ENCODE measurements around the gene EPN2.

The EPN2 gene

GRCh38 chr17:19291646-19292376 lies 54.6 kb downstream of the EPN2 start:
- in situ Hi-C loops (cut with MboI; ENCODE audit: low sequenced_read_pairs), result no loop called here

GRCh38 chr17:19292377-19292711 lies 55.2 kb downstream of the EPN2 start:
- in situ Hi-C loops (cut with MboI; ENCODE audit: low sequenced_read_pairs), result no loop called here

- in situ Hi-C loops (cut with MboI; ENCODE audit: low sequenced_read_pairs), result no loop called here
Observed at GRCh38 chr17:19294443-19294842, 57.3 kb downstream of the EPN2 start.

- in situ Hi-C loops (cut with MboI; ENCODE audit: low sequenced_read_pairs), result no loop called here
Observed at GRCh38 chr17:19295473-19296135, 58.4 kb downstream of the EPN2 start.

- in situ Hi-C loops (cut with MboI; ENCODE audit: low sequenced_read_pairs), result no loop called here
Observed at GRCh38 chr17:19296786-19297778, 59.9 kb downstream of the EPN2 start.

- in situ Hi-C loops (cut with MboI; ENCODE audit: low sequenced_read_pairs), result no loop called here
Observed at GRCh38 chr17:19298569-19299213, 61.5 kb downstream of the EPN2 start.

GRCh38 chr17:19299214-19299747 lies 62.1 kb downstream of the EPN2 start:
- in situ Hi-C loops (cut with MboI; ENCODE audit: low sequenced_read_pairs), result no loop called here

GRCh38 chr17:19299866-19300265 lies 62.7 kb downstream of the EPN2 start:
- in situ Hi-C loops (cut with MboI; ENCODE audit: low sequenced_read_pairs), result no loop called here

- in situ Hi-C loops (cut with MboI; ENCODE audit: low sequenced_read_pairs), result no loop called here
Observed at GRCh38 chr17:19301274-19301951, 64.2 kb downstream of the EPN2 start.

GRCh38 chr17:19301973-19302372 lies 64.8 kb downstream of the EPN2 start:
- in situ Hi-C loops (cut with MboI; ENCODE audit: low sequenced_read_pairs), result no loop called here

- in situ Hi-C loops (cut with MboI; ENCODE audit: low sequenced_read_pairs), result no loop called here
Observed at GRCh38 chr17:19302791-19303331, 65.7 kb downstream of the EPN2 start.

- in situ Hi-C loops (cut with MboI; ENCODE audit: low sequenced_read_pairs), result no loop called here
Observed at GRCh38 chr17:19303367-19303776, 66.2 kb downstream of the EPN2 start.

- in situ Hi-C loops (cut with MboI; ENCODE audit: low sequenced_read_pairs), result no loop called here
Observed at GRCh38 chr17:19304209-19304608, 67.0 kb downstream of the EPN2 start.

- in situ Hi-C loops (cut with MboI; ENCODE audit: low sequenced_read_pairs), result no loop called here
Observed at GRCh38 chr17:19304751-19305150, 67.6 kb downstream of the EPN2 start.

- in situ Hi-C loops (cut with MboI; ENCODE audit: low sequenced_read_pairs), result no loop called here
Observed at GRCh38 chr17:19305256-19305655, 68.1 kb downstream of the EPN2 start.

GRCh38 chr17:19305761-19306159 lies 68.6 kb downstream of the EPN2 start:
- in situ Hi-C loops (cut with MboI; ENCODE audit: low sequenced_read_pairs), result no loop called here

- in situ Hi-C loops (cut with MboI; ENCODE audit: low sequenced_read_pairs), result no loop called here
Observed at GRCh38 chr17:19306160-19307111, 69.3 kb downstream of the EPN2 start.

- in situ Hi-C loops (cut with MboI; ENCODE audit: low sequenced_read_pairs), result no loop called here
Observed at GRCh38 chr17:19307521-19307920, 70.4 kb downstream of the EPN2 start.

GRCh38 chr17:19308398-19308797 lies 71.2 kb downstream of the EPN2 start:
- in situ Hi-C loops (cut with MboI; ENCODE audit: low sequenced_read_pairs), result no loop called here

Data from HL-60/S4 treated with phorbol 12-myristate 13-acetate at 8.2 ng/mL for 4 days and 3 days (cell line).